Endodermal cell (in vitro differentiated cells): Measurements from ENCODE around the gene KCNT2. TPM values are rescaled to one million over a fixed set of nuclear protein-coding genes. Genes with fewer than 3 reads are reported as not detected.

ENCODE experiments used
- DNase-seq: peaks from one replicate; pipeline ENCODE4 v3.0.0-alpha.2; 2017
- H3K27ac ChIP-seq: 2 replicates; pipeline ENCODE4 v1.5.1; 2013; ENCODE audit warnings: mild to moderate bottlenecking, low read depth, low read length, moderate library complexity
- H3K27me3 ChIP-seq: 2 replicates; pipeline ENCODE4 v1.6.1; 2013; ENCODE audit warnings: mild to moderate bottlenecking, low read length, moderate library complexity; ENCODE audit not compliant: insufficient read depth, control insufficient read depth, poor library complexity, severe bottlenecking
- H3K36me3 ChIP-seq: 2 replicates; pipeline ENCODE4 v1.7.0; 2013; ENCODE audit warnings: mild to moderate bottlenecking, low read length, moderate library complexity; ENCODE audit not compliant: control insufficient read depth, insufficient read depth
- H3K4me1 ChIP-seq: one replicate; pipeline ENCODE4 v1.7.0; 2013; ENCODE audit warnings: low read length; ENCODE audit not compliant: control insufficient read depth, insufficient read depth
- H3K4me3 ChIP-seq: 2 replicates; pipeline ENCODE4 v1.5.1; 2013; ENCODE audit warnings: mild to moderate bottlenecking, low read length, moderate library complexity
- H3K9ac ChIP-seq: 2 replicates; pipeline ENCODE4 v1.6.1; 2013; ENCODE audit warnings: mild to moderate bottlenecking, low read length, moderate library complexity; ENCODE audit not compliant: poor library complexity, severe bottlenecking; ENCODE audit errors: extremely low read depth
- H3K9me3 ChIP-seq: 2 replicates; pipeline ENCODE4 v1.6.1; 2013; ENCODE audit warnings: mild to moderate bottlenecking, low read length, moderate library complexity; ENCODE audit not compliant: control insufficient read depth
- H3K27ac Mint-ChIP-seq: 2 replicates; pipeline ENCODE4 v1.8.0; 2020; ENCODE audit warnings: mixed read lengths
- H3K27me3 Mint-ChIP-seq: 2 replicates; pipeline ENCODE4 v1.8.0; 2021; ENCODE audit warnings: mild to moderate bottlenecking, mixed read lengths; ENCODE audit not compliant: insufficient read depth
- H3K36me3 Mint-ChIP-seq: 2 replicates; pipeline ENCODE4 v1.8.0; 2020; ENCODE audit warnings: low read depth, mixed read lengths
- H3K4me1 Mint-ChIP-seq: 2 replicates; pipeline ENCODE4 v1.8.0; 2020; ENCODE audit warnings: mixed read lengths
- H3K4me3 Mint-ChIP-seq: 2 replicates; pipeline ENCODE4 v1.8.0; 2020; ENCODE audit warnings: mild to moderate bottlenecking, moderate library complexity, mixed read lengths
- H3K9me3 Mint-ChIP-seq: 2 replicates; pipeline ENCODE4 v1.8.0; 2020; ENCODE audit warnings: mild to moderate bottlenecking, mixed read lengths
- CTCF ChIP-seq: fragments of 200-600 bp; sonication (generic); conservative IDR thresholded peaks from 2 replicates; pipeline ENCODE4 v1.5.0; 2021; ENCODE audit warnings: antibody characterized with exemption, mild to moderate bottlenecking
- WGBS, 2 experiments: methylation state at CpG; one replicate each; pipeline versions ENCODE4 v1.1.5 to v1.1.7; 2013; ENCODE audit warnings: missing lambda C conversion rate in 2 of 2, mixed read lengths in 1 of 2; ENCODE audit not compliant: insufficient coverage in 1 of 2, insufficient read length in 1 of 2; 5-methylcytosine and 5-hydroxymethylcytosine counted together
- total RNA-seq, 2 donors: library from RNA; stranded (reverse); fragmentation: NEBNext Ultra II Directional in 1 of 2; extraction: Animal tissue kit (Norgen Biotek cat#: 25700) in 1 of 2; gene quantifications; 2 replicates in 1 of 2; 3 replicates in 1 of 2; pipeline ENCODE4 v1.2.1, GENCODE V29; 2021

Gene KCNT2
- total RNA-seq, 2 donors from 2014 or later = 9.1 to 12.1 TPM

DNA sequence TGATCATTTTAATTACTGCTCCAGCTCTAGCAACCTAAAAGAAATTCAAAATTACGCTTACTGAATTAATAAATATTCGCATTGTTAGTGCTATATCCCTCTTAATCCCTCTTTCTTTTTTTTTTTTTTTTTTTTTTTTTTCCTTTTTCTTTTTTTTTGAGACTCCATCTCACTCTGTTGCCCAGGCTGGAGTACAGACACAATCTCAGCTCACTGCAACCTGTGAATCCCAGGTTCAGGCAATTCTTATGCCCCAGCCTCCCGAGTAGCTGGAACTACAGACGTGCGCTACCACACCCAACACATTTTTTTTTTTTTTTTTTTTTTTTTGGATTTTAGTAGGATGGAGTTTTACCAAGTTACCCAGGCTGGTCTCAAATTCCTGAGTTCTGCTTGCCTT lies 157.1 kb downstream of the KCNT2 start:
- Histone ChIP-seq H3K9ac (no peak overlapping the region), H3K9me3 (no peaks in the 10 kb centered on the region), H3K4me1 (no peaks in the 10 kb centered on the region), H3K4me3 (no peak overlapping the region), H3K27ac (no peak overlapping the region), H3K36me3 (no peaks in the 10 kb centered on the region), H3K27me3 (peaks cover 7% of the 10 kb centered on the region)
- WGBS, 2 experiments = 95 to 98% methylated on average over 2 of the region's 5 CpGs
- no peak overlapping the region for H3K27ac Mint-ChIP-seq
- H3K9me3 Mint-ChIP-seq = no peaks in the 10 kb centered on the region
- peaks cover 21% of the 10 kb centered on the region for H3K4me1 Mint-ChIP-seq
- H3K36me3 Mint-ChIP-seq = no peaks in the 10 kb centered on the region
- H3K27me3 Mint-ChIP-seq = peaks cover 4% of the 10 kb centered on the region
- TF ChIP-seq CTCF = no peak
- no peak overlapping the region for H3K4me3 Mint-ChIP-seq
- DNase-seq = no peak

GRCh38 chr1:196450143-196451095 lies 157.8 kb downstream of the KCNT2 start:
- DNase-seq = no peak
- H3K27me3 Mint-ChIP-seq = peaks cover 4% of the 10 kb centered on the region
- Histone ChIP-seq H3K4me3 (no peak overlapping the region), H3K9me3 (no peaks in the 10 kb centered on the region), H3K27ac (no peak overlapping the region), H3K27me3 (peaks cover 13% of the 10 kb centered on the region), H3K9ac (no peak overlapping the region), H3K36me3 (no peaks in the 10 kb centered on the region), H3K4me1 (no peaks in the 10 kb centered on the region)
- H3K27ac Mint-ChIP-seq = no peak overlapping the region
- H3K36me3 Mint-ChIP-seq = no peaks in the 10 kb centered on the region
- TF ChIP-seq CTCF = no peak
- H3K4me3 Mint-ChIP-seq = no peak overlapping the region
- 76 to 86% methylated on average over 2 to 3 of the region's 4 CpGs for WGBS, 2 experiments
- H3K4me1 Mint-ChIP-seq = peaks cover 19% of the 10 kb centered on the region
- no peaks in the 10 kb centered on the region for H3K9me3 Mint-ChIP-seq

GRCh38 chr1:196449460-196449859 lies 158.8 kb downstream of the KCNT2 start:
- Mint-ChIP-seq H3K36me3 (no peaks in the 10 kb centered on the region), H3K27me3 (peaks cover 4% of the 10 kb centered on the region), H3K27ac (no peak overlapping the region), H3K4me1 (peaks cover 19% of the 10 kb centered on the region), H3K9me3 (no peaks in the 10 kb centered on the region), H3K4me3 (no peak overlapping the region)
- Histone ChIP-seq H3K27me3 (peaks cover 13% of the 10 kb centered on the region), H3K27ac (no peak overlapping the region), H3K9ac (no peak overlapping the region), H3K4me1 (no peaks in the 10 kb centered on the region), H3K4me3 (no peak overlapping the region), H3K36me3 (no peaks in the 10 kb centered on the region), H3K9me3 (no peaks in the 10 kb centered on the region)
- no peak for TF ChIP-seq CTCF
- DNase-seq = no peak
